Left renal pelvis (tissue), 4 donors: ENCODE results near the gene VN1R4. TPM values are rescaled to one million over a fixed set of nuclear protein-coding genes. Genes with fewer than 3 reads are reported as not detected.

Experiments used
- polyA plus RNA-seq, 4 donors: library from polyadenylated mRNA; unstranded; fragments of 120-200 nt; gene quantifications; one replicate each; pipeline ENCODE4 v1.2.1, GENCODE V29; 2013; ENCODE audit not compliant: insufficient read length in 4 of 4

The VN1R4 gene
- polyA plus RNA-seq, 4 donors = not detected

Other genes with a start within 250 kb of the VN1R4 start
- gene ERVV-2, start 223.0 kb downstream of the VN1R4 start, polyA plus RNA-seq = under 1 TPM in 1 of 4 donors, not detected in 3; 0.20 TPM
- gene ZNF160, start 164.3 kb downstream of the VN1R4 start, polyA plus RNA-seq = 10 to 100 TPM; 29.1 to 65.9 (median 44.3) TPM
- gene ZNF415, start 134.8 kb downstream of the VN1R4 start, polyA plus RNA-seq = 10 to 100 TPM; 21.1 to 25.7 (median 21.6) TPM
- 10 to 100 TPM in 3 of 4 donors, 1 to 10 TPM in 1; 9.4 to 14.0 (median 12.4) TPM for gene ZNF347, start 108.7 kb downstream of the VN1R4 start, polyA plus RNA-seq
- 1 to 10 TPM; 6.8 to 9.3 (median 9.0) TPM for gene ZNF665, start 74.4 kb downstream of the VN1R4 start, polyA plus RNA-seq
- 10 to 100 TPM; 48.5 to 54.5 (median 49.2) TPM for gene ZNF677, start 12.8 kb downstream of the VN1R4 start, polyA plus RNA-seq
- under 1 TPM in 2 of 4 donors, not detected in 2; 0.15 to 0.34 TPM for gene VN1R2, start 9.4 kb downstream of the VN1R4 start, polyA plus RNA-seq
- gene ZNF845, start 66.0 kb upstream of the VN1R4 start, polyA plus RNA-seq = 10 to 100 TPM in 1 of 4 donors, 1 to 10 TPM in 3; 6.8 to 11.0 (median 8.7) TPM
- 10 to 100 TPM in 2 of 4 donors, 1 to 10 TPM in 2; 5.0 to 14.2 (median 10.9) TPM for gene ZNF525, start 98.0 kb upstream of the VN1R4 start, polyA plus RNA-seq
- 10 to 100 TPM; 10.0 to 15.4 (median 12.3) TPM for gene ZNF765, start 127.4 kb upstream of the VN1R4 start, polyA plus RNA-seq
- gene ZNF761, start 164.3 kb upstream of the VN1R4 start, polyA plus RNA-seq = 10 to 100 TPM; 10.4 to 14.6 (median 14.2) TPM
- gene ZNF813, start 200.0 kb upstream of the VN1R4 start, polyA plus RNA-seq = 1 to 10 TPM; 3.6 to 7.4 (median 6.7) TPM